Measurements from ENCODE around the gene CCDC85A.

GRCh38 chr2:56167616-56168562 lies 15.9 kb upstream of the CCDC85A start:
- no peak for TF ChIP-seq CTCF (IDR thresholded peaks at IDR 0.05)
- TF ChIP-seq POLR2AphosphoS5 (IDR thresholded peaks at IDR 0.05): no peak
- TF ChIP-seq EP300 (IDR thresholded peaks at IDR 0.05; ENCODE audit: low read depth): no peak

Measured in transverse colon (tissue), 4 donors.